Stimulated activated CD8-positive, alpha-beta memory T cell treated with anti-CD3 and anti-CD28 coated beads, Interleukin-2, amount 100 ng/mL, for 48 hours (primary cell): ENCODE data around the gene GNAZ.

Experiments used
- DNase-seq, 2 donors: peaks; one replicate each; pipeline ENCODE4 v3.0.0-alpha.2; 2020; ENCODE audit warnings: low read depth in 2 of 2

The GNAZ gene

DNA sequence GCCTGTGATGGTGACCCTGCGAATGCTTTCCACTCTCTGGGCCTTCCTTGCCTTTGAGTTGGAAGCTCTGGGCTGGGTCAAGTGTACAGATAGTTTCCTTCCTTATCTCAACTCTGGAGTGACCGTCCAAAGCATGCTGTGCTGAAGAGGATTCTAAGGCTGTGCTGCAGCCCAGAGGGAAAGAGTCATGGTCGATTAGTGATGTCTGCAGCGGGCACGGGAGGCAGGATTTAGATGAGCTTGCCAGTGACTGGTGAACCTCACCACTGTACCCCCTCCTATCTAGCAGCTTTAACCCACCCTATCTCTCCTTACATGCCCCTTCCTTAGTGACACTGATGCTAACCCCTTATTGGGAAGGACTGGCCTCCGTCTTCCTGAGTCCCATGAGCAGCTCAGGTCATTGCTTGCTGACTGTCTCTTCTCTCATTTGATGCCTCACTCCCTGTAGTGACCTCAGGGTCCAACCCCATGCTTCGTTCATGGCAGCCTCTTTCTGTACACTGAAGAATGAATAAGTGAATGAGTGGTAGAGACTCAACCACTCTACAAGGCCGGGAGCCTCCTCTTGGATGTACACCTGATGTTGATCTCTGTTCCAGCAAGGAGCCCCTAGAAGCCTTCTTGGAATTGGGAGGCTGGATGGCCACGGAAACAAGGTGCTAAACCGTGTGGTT lies 6.7 kb downstream of the GNAZ start:
- DNase-seq, result no peak

DNA sequence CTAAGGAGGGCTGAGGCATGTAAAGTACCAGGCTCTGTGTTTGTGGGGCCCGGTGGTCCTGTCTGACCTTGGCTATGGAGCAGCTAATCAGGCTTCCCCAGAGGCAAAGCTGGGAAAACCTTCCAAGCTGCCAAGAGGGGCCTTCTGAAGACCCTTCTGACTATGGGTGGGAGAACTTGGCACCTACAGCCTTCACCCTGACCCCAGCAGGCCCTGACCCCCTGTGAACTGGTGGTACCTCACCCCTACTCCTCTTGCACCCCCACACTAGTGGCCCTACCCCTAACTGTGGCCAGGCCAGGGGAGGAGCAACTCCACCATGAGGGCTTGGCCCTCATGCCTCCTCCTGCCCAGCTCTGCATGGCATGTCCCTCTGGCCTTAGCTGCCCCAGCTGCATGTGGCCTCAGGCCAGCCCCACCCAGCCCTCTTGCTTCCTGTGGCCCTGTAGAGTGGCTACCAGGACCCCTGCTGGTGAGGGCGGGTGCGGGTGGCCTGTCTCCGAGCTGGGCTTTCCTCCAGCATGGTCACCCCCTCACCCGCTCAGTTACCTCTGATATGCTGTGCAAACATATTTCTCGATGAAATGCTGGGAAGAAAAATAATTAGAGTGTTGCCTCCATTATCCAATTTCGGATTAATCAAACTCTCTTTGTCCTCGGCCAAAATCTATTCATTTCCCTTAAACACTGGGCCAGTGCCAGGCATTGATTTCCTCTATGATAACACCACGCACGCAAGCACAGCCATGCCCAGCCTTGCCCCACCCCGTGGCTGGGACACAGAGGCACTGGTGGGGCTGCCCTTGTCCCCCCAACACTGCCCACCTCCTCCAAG lies 7.5 kb downstream of the GNAZ start:
- no peak for DNase-seq

DNA sequence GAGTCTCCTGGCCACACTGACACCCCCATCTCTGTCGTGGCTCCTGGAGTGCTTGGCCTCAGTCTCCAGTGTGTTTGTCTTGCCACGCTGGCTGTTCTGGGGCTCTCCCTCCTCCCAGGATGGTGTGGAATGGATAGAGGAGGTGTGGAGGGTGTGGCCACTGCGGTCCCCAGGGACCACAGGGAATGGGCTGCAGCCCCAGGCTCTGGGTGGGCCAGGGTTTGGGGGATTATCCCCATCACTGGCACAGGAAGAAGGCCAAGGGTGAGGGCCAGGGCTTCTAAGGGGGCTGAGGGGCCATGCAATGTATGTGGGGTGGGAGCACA lies 8.1 kb downstream of the GNAZ start:
- DNase-seq, result no peak

DNA sequence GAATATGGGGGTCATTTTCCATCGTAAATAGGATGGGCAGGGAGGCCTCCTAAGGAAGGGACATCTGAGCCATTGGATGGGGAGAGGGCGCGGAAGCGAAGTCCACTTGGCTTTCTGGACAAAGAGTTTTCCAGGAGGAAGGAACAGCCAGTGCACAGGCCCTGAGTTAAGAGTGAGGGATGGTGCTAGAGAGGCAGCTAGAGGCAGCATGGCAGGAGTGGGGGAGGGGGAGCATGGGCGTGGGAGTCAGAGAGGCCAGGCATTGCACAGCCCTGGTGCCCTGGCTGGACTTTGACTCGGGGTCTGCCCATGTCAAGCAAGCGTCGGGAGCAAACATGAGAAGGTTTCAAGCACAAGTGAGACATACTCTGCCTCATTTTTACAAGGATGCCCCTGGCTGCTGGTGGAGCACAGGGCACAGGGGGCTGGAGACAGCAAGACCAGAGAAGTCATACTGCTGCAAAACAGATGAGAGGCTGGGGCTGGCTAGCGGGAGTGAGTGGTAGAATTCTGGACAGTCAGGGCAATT lies 9.0 kb downstream of the GNAZ start:
- DNase-seq, result no peak

DNA sequence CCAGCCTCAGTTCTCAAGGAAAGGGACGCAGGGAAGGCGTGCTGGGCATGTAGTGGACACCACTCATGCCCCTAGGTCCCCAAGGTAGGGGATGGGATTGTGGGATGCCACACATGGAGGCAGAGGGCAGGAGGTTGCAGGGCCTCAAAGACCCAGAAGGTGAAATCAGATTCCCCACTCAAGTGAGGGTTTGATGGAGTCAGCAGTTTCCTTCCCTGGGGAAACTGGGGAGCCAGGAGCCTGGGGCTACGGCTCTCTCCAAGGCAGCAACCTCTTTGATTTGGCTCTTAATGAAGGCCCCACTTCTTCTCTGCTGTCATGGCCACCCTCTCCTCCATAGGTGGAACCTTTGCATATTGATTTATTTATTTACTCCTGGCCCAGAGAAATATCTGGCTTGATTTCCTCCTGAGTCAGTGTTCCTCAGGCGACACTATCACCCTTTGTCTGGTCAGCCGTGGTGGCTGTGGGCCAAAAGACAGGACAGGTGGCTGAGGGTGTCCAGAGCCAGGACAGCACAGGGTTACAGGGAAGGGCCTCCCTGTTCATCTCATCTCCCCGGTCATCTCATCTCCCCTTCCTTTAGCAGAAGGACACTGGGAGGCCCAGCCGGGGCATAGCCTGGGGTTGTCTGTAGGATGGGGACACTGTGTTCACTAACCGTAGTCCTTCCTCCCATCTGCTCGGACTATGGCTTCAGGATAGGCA lies 9.6 kb downstream of the GNAZ start:
- no peak for DNase-seq

DNA sequence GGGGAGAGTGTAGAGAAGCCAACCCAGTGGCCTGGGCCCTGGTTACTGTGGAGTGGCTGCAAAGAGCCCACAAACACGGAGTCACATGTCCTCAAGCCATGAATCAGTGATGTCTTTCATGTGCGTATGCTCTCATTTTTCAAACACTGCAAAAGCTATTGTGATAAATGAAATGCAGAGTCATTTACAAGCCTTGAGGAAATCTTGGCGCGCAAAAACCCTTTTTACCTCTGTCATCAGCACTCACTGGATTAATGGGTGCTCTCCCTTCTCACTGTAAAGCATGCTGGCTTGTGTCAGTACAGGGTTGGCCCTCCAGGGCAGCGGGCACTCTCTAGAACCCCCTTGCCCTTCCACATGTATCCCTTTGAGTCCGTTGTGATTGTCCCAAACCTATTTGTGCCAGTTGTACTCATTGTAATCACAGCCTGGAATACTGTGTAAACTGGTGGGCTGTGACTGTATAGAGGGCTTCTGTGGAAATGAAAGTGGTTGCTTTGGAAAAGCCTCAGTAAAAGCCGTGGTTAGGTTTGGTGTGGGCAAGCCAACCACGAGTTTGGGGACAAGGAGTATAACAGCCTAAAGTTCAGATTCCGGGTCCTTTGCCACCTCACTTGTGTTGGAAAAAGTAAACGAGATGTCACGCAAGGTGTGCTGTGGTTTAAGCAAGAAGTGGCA lies 10.4 kb downstream of the GNAZ start:
- no peak for DNase-seq

DNA sequence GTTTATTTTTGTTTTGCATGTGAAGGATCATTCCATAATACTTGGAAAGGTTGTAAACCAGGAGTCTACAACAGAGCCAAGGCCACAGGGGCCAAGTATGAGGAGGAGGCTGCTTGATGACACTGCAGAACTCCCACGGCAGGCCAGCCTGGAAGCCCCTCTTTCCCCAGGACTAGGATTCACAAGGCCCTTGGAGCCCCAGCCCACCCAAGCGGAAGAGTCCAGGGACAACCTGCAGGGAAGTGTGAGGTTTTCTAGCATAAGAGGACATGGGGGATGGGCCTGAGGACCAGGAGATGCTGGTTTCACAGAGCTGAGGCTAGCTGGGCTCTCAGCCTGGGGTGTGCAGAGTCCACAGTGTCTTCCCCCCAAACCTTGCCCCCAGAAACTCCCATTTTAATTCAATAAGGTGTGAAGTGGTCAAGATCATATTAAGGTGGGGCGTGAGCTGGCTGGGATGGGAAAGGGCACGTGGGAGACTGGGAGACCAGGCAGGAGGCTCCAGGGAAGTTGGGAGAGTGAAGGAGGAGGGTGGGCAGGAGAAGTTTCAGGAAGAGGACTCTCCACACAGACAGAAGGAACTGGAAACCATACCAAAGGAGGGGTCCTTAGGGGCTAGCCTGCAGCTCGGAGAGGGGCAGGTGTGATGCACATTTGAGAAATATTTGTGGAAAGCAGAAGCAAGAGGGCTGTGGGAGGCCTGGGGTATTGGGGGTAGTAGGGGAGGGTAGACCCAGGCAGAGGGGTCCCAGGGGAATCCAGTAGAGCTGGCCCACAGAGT lies 12.4 kb downstream of the GNAZ start:
- no peak for DNase-seq

DNA sequence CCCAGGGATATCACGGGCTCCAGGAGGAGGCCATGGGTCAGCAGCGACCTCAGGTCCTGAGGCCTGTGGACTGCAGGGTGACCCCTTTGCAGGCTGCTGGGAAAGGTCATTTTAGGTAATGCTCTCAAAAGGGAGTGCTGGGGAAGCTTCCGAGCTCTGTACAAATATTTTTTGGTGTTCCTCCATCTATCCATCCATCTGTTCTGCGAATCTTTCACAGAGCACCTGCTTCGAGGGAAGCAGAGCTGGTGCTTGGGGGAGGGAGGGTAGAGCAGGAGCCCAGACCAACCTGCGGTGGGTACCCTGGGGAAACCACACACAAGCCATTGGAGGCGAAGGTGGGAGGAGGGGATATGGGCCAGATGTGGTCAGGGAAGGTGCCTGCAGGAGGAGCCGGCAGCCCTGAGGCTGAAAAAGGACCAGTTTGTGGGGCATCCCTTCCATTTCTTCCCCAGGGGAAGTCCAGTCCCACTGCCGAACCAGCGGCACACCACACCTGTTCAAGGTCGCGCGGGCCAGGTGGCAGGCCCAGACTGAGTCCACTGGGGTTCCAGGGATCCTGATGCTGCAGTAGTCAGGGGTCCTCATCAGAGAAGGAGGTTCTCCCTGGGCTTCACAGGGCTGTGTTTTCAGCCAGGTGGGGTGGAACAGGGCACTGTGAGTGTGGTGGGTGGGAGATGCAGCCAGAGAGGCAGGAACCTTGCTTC lies 13.1 kb downstream of the GNAZ start:
- DNase-seq, result no peak

DNA sequence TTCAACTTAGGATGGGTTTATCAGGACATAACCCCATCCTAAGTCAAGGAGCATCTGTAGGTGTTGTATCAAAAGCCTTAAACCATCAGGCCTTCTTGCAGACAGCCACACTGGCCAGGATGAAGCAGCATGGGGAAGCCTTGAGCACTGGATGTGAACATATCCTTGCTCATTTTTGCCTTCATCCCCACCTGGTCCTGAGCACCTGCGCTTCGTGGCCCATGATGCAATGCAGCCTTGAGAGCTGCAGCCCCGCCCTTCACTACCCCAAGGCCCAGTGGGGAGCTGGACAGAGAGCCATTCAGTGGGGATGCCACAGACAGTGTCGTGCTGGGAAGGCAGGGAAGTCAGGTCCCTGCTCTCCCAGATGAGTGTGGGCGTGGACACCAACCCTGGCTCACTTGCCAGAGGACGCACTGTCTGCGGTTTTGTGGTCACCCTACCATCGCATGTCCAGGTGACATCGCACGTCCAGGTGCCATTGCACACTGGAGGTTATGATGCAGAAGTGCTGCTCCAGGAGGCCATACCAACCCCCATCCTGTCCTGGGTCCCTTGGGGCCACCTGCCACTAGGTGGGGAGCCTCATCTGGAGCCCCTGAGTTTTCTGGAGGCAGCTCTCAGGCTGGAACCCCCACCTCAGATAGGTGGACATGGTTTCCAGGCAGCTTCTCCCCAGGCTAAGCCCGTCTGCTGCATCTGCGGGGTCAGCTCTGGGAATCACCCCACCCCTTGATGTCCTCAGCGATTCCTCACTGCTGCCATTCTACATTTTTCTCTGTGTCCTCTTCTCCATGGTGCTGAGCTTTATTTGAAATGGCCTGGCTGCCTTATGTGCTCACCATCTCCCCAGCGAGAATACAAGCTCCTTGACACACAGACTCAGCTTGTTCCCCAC lies 14.4 kb downstream of the GNAZ start:
- no peak for DNase-seq

DNA sequence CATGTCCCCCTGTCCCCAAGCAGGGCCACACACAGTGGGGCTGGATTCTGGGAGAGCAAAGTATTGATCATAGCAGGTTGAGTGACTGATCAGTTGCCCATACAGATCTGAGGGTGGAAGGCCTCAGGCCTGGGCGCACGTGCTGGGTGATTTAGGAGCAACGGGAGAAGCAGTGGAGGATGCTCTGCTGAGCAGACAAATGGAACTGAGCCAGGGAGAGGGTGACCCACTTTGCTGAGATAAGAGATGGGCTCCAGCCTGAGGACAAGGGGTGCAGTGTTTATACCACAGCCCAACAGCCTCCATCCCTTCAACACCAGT lies 15.0 kb downstream of the GNAZ start:
- no peak for DNase-seq

DNA sequence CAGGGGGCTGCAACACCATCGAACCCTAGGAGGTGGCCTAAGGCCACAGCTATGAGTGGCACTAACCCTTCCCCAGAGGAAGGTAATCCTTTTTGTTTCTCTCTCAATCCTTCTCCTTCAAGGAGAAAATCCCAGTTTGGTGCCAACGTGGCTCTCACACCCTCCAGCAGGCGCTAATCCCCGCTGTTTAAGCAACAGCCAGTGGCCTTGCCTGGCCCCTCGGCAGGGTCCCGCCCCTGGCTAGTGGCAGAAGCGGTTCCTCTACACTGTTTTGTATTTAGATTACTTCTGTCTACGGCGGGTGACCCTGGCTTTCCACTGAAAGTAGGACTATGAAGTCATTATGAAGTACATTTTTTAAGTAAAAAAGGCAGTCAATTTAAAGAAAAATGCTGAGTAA lies 15.5 kb downstream of the GNAZ start:
- DNase-seq, result no peak

DNA sequence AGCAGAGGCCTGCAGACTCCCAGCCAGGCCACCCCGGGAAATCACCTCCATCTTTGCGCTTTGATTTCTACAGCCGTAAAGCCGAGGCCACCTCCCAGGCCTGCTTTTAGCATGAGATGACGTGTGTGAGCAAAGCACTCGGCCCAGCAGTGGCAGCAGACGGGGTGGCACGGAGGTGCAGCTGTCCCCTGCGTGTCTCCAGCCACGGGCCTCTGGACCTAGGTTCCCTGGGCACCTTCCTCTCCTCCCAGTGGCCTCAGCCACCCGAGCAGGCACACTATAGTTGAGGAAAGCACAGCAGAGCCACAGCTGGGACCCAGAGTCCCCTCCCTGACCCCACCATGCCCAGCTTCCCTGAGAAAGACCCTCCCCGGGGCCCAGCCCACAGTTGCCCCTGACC lies 15.9 kb downstream of the GNAZ start:
- no peak for DNase-seq

DNA sequence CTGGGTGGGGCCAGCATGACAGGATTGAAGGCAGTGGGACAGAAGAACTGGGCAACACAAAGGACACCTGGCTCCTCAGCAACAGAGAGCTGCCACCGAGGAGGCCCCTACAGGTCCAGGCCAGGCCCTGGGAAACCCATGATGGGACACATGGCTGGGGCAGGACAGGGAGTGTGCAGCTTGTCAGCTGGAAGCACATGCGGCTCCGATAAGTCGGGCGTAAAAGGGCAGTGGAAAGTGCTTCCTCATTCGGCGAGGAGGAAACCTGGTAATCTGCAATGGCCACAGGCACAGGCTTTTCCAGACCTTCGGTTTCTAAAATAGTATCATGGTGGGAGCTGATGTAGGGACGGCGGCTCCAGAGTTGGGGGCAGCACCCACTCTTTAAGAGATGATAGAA lies 16.5 kb downstream of the GNAZ start:
- DNase-seq, result no peak

DNA sequence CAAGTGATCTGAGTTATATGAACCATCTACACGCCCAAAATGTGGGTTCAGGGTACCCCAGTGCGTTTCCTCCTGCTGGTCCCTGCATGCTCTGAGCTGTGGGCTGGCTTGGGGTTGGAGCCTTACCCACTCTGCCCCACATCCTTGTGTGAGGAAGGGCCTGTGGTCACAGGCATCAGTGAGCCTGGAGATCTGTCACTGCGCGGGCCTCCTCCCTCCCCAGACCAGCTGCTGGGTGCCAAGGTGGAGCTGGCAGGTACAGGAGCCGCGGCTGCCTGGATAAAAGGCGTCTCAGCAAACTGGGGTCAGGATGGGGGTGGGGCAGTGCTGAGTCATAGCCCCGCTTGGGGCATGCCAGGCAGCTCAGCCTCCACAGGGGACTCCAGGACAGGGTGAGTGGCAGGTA lies 17.9 kb downstream of the GNAZ start:
- DNase-seq, result no peak

DNA sequence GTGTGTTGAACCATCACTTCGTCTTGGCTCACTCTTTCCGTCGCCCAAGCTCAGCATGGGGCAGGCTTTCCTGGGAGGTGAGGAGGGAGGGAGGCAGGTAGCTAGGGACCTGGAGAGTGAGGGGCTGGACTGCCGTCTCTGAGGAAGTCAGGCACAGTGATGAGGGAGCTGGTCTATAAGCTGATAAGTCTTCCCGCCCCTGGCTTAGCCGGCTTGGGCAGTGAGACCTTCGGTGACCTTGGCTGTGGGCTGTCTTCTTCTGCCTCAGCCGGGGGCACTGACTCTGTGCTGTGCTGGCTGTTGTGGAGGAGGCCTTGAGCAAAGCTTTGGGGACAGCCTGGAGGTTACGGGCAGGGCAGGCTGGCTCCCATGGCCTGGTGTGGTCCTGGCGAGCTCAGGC lies 18.7 kb downstream of the GNAZ start:
- DNase-seq, result no peak

DNA sequence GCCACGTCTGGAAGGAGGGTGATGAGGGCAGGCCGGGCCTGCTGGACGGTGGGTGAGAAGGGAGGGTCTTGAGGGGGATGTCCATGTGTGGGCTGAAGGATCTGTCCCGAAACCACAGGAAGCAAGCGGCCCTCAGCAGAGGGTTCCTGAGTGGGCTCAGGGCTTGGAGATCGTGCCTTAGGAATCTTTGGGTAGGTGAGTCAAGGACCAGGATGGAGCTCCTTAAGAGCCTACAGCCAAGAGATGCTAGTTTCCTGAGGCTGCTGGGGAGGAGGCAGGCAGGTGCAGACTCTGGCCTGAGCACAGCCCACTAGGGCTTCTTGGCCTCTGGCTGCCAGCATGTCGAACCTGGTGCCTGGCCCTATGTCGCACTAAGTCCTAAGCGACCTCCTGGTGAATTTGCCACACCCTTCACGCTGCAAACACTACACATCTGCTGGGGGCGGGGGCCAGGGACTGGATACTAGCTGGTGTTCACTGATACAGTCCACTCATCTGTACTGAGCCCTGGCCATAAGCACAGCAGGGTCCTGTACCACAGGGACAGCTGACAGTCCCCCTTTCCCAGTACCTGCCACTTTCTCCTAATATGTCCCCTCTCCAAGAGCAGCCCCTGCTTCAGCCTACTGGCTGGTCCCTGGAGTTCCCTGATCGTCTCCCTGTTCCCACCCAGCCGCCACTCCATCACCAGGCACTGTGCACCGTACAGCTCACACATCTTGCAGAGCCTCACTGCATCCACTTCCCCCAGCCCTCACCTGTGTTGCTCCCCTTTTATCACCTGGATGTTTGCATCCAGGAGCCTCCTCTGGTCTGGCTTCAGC lies 19.5 kb downstream of the GNAZ start:
- no peak for DNase-seq

DNA sequence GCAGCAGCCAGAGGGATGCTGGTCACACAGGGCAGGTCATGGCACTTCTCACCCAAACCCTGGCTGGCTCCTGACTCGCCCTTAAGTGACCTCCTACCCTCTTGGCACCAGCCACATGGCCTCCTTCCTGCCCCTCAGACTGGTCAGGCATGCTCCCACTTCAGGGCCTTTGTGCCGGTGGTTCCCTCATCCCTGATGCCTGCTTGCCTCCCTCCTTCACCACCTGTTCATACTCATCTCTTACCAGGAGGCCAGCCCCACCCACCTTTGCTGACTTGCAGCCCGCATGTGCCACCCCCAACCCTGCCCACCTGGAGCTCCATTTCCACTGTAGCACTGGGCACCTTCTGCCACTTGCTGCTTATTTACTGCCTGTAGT lies 20.1 kb downstream of the GNAZ start:
- no peak for DNase-seq

DNA sequence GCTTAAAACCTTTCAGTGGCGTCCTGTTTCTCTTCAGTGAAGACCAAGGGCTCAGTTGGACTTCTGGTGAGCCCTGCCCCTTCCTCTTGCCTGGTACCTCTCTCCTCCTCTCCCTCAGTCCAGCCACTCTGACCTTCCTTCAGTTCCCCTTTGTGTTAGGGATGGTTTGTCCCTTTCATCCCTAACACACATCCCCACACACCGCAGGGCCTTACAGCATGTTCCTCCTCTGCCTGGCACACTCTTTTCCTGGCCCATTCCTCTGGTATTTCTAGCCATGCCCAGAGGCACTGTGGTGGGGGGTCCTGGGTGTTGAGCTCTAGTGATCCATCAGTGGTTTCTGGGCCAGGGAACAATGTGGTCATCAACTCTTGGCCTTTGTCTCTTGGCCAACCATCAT lies 21.4 kb downstream of the GNAZ start:
- DNase-seq, result no peak
